Lower leg skin (tissue), 3 donors: ENCODE results near the gene USP30.
"Not testable (repeated sequence)": the region's sequence is repeated elsewhere in the genome, so short reads cannot be mapped to it uniquely, and the experiment has no call there.

Experiments used
- POLR2A ChIP-seq, 2 donors: fragments of 450-650 bp; IDR thresholded peaks; one replicate each; pipeline ENCODE4 v1.6.1; 2016 to 2017; ENCODE audit warnings: antibody characterized with exemption in 2 of 2, mild to moderate bottlenecking in 1 of 2, moderate library complexity in 1 of 2
- TF ChIP-seq, protein P1 (sequence below), 3 donors: fragments of 450-650 bp; IDR thresholded peaks; one replicate each; pipeline ENCODE4 v1.5.1; 2016; ENCODE audit warnings: antibody characterized with exemption in 3 of 3, mild to moderate bottlenecking in 3 of 3, moderate library complexity in 2 of 3

DNA sequence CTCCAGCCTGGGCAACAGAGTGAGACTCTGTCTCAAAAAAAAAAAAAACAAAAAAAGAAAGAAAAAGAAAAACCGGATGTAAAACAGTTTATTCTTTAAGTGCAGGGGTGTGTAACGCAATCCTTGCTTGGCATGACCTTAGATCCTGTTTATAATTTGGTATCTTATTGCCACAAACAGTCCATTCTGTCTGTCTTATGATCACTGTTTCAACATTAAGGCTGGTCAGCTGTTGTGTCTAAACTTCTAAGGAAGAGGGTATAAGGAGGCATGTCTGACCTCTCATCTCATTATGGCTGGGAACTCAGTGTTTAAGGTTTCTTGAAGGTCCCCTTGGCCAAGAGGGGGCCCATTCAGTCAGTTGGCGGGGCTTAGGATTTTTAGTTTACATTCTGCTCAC, 3.7 kb upstream of the USP30 start:
- TF ChIP-seq, protein P1, sequence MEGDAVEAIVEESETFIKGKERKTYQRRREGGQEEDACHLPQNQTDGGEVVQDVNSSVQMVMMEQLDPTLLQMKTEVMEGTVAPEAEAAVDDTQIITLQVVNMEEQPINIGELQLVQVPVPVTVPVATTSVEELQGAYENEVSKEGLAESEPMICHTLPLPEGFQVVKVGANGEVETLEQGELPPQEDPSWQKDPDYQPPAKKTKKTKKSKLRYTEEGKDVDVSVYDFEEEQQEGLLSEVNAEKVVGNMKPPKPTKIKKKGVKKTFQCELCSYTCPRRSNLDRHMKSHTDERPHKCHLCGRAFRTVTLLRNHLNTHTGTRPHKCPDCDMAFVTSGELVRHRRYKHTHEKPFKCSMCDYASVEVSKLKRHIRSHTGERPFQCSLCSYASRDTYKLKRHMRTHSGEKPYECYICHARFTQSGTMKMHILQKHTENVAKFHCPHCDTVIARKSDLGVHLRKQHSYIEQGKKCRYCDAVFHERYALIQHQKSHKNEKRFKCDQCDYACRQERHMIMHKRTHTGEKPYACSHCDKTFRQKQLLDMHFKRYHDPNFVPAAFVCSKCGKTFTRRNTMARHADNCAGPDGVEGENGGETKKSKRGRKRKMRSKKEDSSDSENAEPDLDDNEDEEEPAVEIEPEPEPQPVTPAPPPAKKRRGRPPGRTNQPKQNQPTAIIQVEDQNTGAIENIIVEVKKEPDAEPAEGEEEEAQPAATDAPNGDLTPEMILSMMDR (IDR thresholded peaks at IDR 0.05), result not testable (repeated sequence)
- not testable (repeated sequence) for TF ChIP-seq POLR2A (IDR thresholded peaks at IDR 0.05)
